Activated CD4-positive, alpha-beta T cell treated with anti-CD3 and anti-CD28 coated beads, Interleukin-2, amount 10 ng/mL, durations not matched to agents 24 days and 14 days (primary cell): ENCODE measurements around the gene NUDT13. TPM values are rescaled to one million over a fixed set of nuclear protein-coding genes. Genes with fewer than 3 reads are reported as not detected.

Experiments
- DNase-seq: peaks from one replicate; pipeline ENCODE4 v3.0.0; 2022
- H3K27ac Mint-ChIP-seq: one replicate; pipeline ENCODE4 v1.8.0; 2022; ENCODE audit warnings: mild to moderate bottlenecking, mixed read lengths
- H3K27me3 Mint-ChIP-seq: one replicate; pipeline ENCODE4 v1.8.0; 2022; ENCODE audit warnings: mixed read lengths
- H3K36me3 Mint-ChIP-seq: one replicate; pipeline ENCODE4 v1.8.0; 2022; ENCODE audit warnings: low read depth, mild to moderate bottlenecking, mixed read lengths
- H3K4me1 Mint-ChIP-seq: one replicate; pipeline ENCODE4 v1.8.0; 2021; ENCODE audit warnings: mixed read lengths
- H3K4me3 Mint-ChIP-seq: one replicate; pipeline ENCODE4 v1.8.0; 2022; ENCODE audit warnings: mild to moderate bottlenecking, moderate library complexity, mixed read lengths
- H3K9me3 Mint-ChIP-seq: one replicate; pipeline ENCODE4 v1.8.0; 2021; ENCODE audit warnings: mixed read lengths
- intact Hi-C: fragments of 100-400 bp; cut with micrococcal nuclease; formaldehyde crosslinking; loops from one replicate; pipeline ENCODE4 v1.15.1; 2023
- total RNA-seq: library from RNA; stranded (reverse); gene quantifications from 2 replicates; pipeline ENCODE4 v1.2.3, GENCODE V29; 2022

NUDT13 gene
- total RNA-seq: 0.80 and 0.91 TPM in 2 replicates

DNA sequence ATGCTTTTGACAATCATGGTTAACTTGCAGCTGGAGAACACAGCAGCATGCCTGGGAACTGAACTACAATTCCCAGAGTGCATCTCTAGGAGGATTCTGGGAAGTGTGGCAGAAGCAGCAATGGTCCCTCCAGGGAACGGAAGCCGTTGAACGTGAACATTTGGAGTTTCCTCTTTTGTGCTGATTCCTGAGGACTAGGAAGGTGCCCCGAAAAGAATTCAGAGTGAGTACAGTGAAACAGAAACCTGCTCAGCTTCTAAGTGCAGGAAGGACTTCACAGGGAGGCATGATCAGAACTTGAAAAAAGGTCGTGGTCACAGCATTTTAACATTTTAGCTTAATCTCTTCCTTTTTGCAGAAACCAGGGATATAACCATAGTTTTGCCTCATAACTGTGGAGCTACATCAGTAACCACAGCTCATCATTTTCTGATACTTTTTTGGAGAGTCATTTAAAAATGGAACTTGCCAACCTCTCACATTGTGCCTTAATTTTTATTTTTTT, at the start of gene NUDT13:
Gene NUDT13 (plus strand): TSS at position 111 of the 505 bp plus-strand sequence. CDS start 3,911 bp downstream, outside the sequence.
- peaks cover 15% of the 10 kb centered on the region for H3K4me1 Mint-ChIP-seq
- H3K4me3 Mint-ChIP-seq: peak within 1 kb of the TSS; percentile 78
- peaks cover 35% of the 10 kb centered on the region for H3K36me3 Mint-ChIP-seq
- H3K27ac Mint-ChIP-seq: peak within 1 kb of the TSS; percentile 82
- intact Hi-C loops: loop anchor here (1.0 kb wide), 1 partner anchor 14 kb away; the partner anchor contains the start of gene P4HA1
- H3K9me3 Mint-ChIP-seq: peaks cover 8% of the 10 kb centered on the region
- no peaks in the 10 kb centered on the region for H3K27me3 Mint-ChIP-seq
- DNase-seq: peak; percentile 86

DNA sequence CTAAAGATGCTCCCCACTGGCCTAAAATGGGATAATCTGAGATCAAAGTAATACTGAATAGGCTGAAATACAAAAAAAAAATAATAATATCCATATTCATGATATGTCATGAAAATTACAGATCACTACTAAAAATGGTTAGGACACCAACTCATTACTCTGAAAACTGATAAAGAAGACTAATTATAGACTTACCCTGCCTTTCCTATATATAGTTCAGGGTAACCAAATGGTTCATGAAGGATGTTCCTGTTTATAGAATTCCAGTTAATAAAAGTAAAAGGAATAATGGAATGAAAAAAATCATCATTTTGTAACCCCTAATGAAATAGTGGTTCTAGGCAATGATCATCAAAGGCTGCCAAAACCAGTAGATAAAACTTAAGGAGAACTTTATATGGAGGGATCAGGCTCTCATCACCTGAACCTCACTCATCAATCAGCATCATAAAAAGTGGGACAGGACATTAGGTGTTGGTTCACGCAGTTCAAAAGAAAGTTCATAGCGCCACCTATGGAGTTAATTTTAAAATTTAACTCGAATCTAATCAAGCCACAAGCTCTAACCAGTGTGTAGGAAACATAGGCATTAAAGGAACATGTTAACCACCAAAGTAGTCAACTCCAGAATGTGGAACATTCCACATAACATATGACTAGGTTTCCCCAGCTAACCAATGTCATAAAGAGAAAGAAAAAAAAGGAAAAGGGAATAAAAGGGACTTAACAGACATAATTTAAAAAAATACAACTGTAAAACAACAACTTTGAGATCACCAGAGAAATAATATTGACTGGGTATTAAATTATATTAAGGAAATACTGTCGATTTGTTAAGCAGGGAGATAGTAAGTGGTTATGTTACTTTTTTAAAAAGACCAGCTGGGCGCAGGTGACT, 49.3 kb upstream of the NUDT13 start:
- peaks cover 49% of the 10 kb centered on the region for H3K36me3 Mint-ChIP-seq
- intact Hi-C loops: loop anchor here (1.0 to 5.0 kb wide), 5 partner anchors 36 to 697 kb away; partner anchors contain the start of genes MCU and P4HA1
- no peak for DNase-seq
- peaks cover 21% of the 10 kb centered on the region for H3K4me1 Mint-ChIP-seq
- no peaks in the 10 kb centered on the region for H3K9me3 Mint-ChIP-seq
- peak overlapping the region; percentile 80 for H3K27ac Mint-ChIP-seq
- no peak overlapping the region for H3K4me3 Mint-ChIP-seq
- no peaks in the 10 kb centered on the region for H3K27me3 Mint-ChIP-seq

- Mint-ChIP-seq H3K27me3 (no peaks in the 10 kb centered on the region), H3K9me3 (no peaks in the 10 kb centered on the region), H3K27ac (no peak overlapping the region), H3K36me3 (peaks cover 52% of the 10 kb centered on the region), H3K4me1 (peaks cover 21% of the 10 kb centered on the region), H3K4me3 (no peak overlapping the region)
- intact Hi-C loops: loop anchor here (1.0 to 5.0 kb wide), 5 partner anchors 35 to 697 kb away; partner anchors contain the start of genes MCU and P4HA1
- no peak for DNase-seq
These were observed 48.5 kb upstream of the NUDT13 start for GRCh38 chr10:73061743-73062142.

- Mint-ChIP-seq H3K4me3 (no peak overlapping the region), H3K4me1 (peaks cover 12% of the 10 kb centered on the region), H3K27me3 (no peaks in the 10 kb centered on the region), H3K27ac (no peak overlapping the region), H3K36me3 (peaks cover 57% of the 10 kb centered on the region), H3K9me3 (no peaks in the 10 kb centered on the region)
- no peak for DNase-seq
- intact Hi-C loops: no loop called here
These were observed 44.8 kb upstream of the NUDT13 start for GRCh38 chr10:73065441-73065840.

DNA sequence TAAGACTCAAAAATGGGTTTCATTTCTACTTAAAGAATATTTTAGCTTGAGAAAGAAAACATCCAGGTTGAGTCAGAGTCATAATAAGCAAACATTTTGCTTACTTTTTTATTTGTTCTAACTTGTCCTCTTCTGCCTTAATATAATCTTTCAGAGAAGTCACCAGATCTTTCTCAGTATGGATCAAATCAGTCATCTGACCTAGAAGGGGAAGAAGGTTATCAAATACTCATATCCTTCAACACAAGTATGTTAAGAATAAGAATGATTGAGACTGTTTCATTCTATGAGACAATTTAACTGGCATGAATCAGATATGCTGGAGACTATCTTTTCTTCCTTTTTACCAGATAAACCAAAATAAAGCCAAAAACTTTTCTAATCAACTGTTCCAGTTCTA, 36.6 kb upstream of the NUDT13 start:
- DNase-seq: no peak
- no peak overlapping the region for H3K4me3 Mint-ChIP-seq
- no peaks in the 10 kb centered on the region for H3K27me3 Mint-ChIP-seq
- peaks cover 12% of the 10 kb centered on the region for H3K4me1 Mint-ChIP-seq
- peaks cover 55% of the 10 kb centered on the region for H3K36me3 Mint-ChIP-seq
- intact Hi-C loops: no loop called here
- no peaks in the 10 kb centered on the region for H3K9me3 Mint-ChIP-seq
- peak overlapping the region; percentile 58 for H3K27ac Mint-ChIP-seq

- peaks cover 18% of the 10 kb centered on the region for H3K4me1 Mint-ChIP-seq
- H3K27ac Mint-ChIP-seq: no peak overlapping the region
- H3K36me3 Mint-ChIP-seq: peaks cover 49% of the 10 kb centered on the region
- intact Hi-C loops: no loop called here
- DNase-seq: no peak
- H3K4me3 Mint-ChIP-seq: no peak overlapping the region
- H3K9me3 Mint-ChIP-seq: no peaks in the 10 kb centered on the region
- H3K27me3 Mint-ChIP-seq: no peaks in the 10 kb centered on the region
These were observed 34.4 kb upstream of the NUDT13 start for GRCh38 chr10:73075829-73076228.

DNA sequence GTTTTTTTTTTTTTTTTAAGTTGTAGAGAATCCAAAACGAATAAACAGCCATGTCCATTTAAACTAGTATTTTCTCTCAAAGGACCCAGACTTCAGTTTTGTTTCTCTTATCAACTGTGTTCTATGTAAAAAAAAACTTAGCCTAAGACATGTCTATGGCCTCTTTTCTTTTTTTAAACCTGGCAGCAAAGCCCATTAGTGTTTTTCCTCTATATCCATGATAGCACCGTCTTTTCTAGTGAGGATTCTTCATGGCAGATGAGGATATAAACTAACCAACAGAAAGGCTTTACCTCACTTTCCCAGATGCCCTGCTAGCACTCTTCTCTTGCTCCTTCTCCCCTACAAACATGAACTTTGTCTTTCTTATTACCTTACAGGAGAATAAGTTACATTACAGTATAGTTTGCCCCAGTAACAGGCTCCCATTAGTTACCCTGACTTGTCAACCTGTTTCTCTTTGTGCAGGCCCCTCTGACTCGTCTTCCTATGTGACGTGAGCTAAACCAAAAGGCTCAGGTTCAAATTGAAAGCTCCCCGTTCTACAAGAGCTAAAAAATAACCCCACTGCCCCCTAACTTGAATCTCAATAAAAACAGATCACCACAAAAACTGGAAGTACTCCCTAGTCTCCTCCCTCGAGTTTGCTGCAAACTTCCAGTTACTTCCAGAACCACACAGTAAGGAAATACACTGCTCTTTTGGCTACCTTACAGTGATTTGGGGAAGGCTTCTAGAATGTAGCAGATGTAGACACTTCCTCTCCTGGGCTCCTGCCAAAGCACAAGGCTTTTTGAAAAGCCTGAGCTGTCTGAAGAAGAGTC, 33.7 kb upstream of the NUDT13 start:
- no peaks in the 10 kb centered on the region for H3K27me3 Mint-ChIP-seq
- peak overlapping the region; percentile 84 for H3K27ac Mint-ChIP-seq
- intact Hi-C loops: no loop called here
- DNase-seq: peak; percentile 65
- H3K4me1 Mint-ChIP-seq: peaks cover 18% of the 10 kb centered on the region
- H3K9me3 Mint-ChIP-seq: no peaks in the 10 kb centered on the region
- H3K36me3 Mint-ChIP-seq: peaks cover 45% of the 10 kb centered on the region
- H3K4me3 Mint-ChIP-seq: peak overlapping the region; percentile 63

GRCh38 chr10:73079779-73080541, 30.3 kb upstream of the NUDT13 start:
- peaks cover 36% of the 10 kb centered on the region for H3K36me3 Mint-ChIP-seq
- DNase-seq: peak; percentile 54
- no peaks in the 10 kb centered on the region for H3K27me3 Mint-ChIP-seq
- intact Hi-C loops: no loop called here
- H3K27ac Mint-ChIP-seq: no peak overlapping the region
- peaks cover 4% of the 10 kb centered on the region for H3K9me3 Mint-ChIP-seq
- H3K4me3 Mint-ChIP-seq: no peak overlapping the region
- peaks cover 30% of the 10 kb centered on the region for H3K4me1 Mint-ChIP-seq

- peaks cover 29% of the 10 kb centered on the region for H3K36me3 Mint-ChIP-seq
- intact Hi-C loops: no loop called here
- no peaks in the 10 kb centered on the region for H3K27me3 Mint-ChIP-seq
- H3K4me3 Mint-ChIP-seq: no peak overlapping the region
- H3K4me1 Mint-ChIP-seq: peaks cover 23% of the 10 kb centered on the region
- no peak overlapping the region for H3K27ac Mint-ChIP-seq
- peaks cover 4% of the 10 kb centered on the region for H3K9me3 Mint-ChIP-seq
- DNase-seq: no peak
These were observed 27.0 kb upstream of the NUDT13 start for GRCh38 chr10:73083221-73083620.

DNA sequence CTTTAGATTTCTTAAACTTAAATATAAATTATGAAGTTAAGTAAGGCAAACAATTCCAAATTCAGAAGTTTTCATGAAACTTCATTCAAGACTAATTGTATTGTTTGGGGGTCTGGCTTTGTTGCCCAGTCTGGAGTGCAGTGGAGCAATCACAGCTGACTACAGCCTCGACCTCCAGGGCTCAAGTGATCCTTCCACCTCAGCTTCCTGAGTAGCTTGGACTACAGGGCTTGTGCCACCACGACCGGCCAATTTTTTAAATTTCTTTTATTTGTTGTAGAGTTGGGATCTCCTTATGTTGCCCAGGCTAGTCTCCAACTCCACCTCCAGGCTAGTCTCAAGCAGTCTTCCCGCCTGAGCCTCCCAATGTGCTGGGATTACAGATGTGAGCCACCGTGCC, 26.0 kb upstream of the NUDT13 start:
- Mint-ChIP-seq H3K4me3 (no peak overlapping the region), H3K9me3 (peaks cover 4% of the 10 kb centered on the region), H3K36me3 (peaks cover 30% of the 10 kb centered on the region), H3K4me1 (peaks cover 29% of the 10 kb centered on the region), H3K27ac (no peak overlapping the region), H3K27me3 (no peaks in the 10 kb centered on the region)
- intact Hi-C loops: no loop called here
- DNase-seq: peak; percentile 27

GRCh38 chr10:73086816-73087215, 23.4 kb upstream of the NUDT13 start:
- no peaks in the 10 kb centered on the region for H3K27me3 Mint-ChIP-seq
- peaks cover 25% of the 10 kb centered on the region for H3K36me3 Mint-ChIP-seq
- H3K27ac Mint-ChIP-seq: no peak overlapping the region
- no peak overlapping the region for H3K4me3 Mint-ChIP-seq
- peaks cover 4% of the 10 kb centered on the region for H3K9me3 Mint-ChIP-seq
- intact Hi-C loops: no loop called here
- H3K4me1 Mint-ChIP-seq: peaks cover 28% of the 10 kb centered on the region
- DNase-seq: no peak

DNA sequence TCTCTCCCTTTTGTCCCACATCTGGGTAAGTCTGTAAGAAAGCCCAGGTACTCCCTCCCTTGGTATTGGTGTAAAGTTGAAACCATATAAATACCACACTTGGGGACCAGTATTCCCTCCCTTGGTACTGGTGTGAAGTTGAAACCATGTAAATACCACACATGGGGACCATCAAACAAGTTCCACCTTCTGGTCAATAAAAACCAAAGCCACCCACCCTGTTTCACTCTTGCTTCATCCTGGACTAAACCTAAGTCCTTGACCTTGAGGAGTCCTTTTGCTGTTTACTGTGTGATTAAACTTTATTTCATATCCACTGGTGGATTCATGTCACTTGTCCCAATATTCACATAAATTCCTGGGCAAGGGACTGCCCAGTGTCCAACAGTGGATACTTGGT, 22.0 kb upstream of the NUDT13 start:
- Mint-ChIP-seq H3K4me1 (peaks cover 26% of the 10 kb centered on the region), H3K4me3 (no peak overlapping the region), H3K36me3 (peaks cover 25% of the 10 kb centered on the region), H3K9me3 (peaks cover under 1% of the 10 kb centered on the region), H3K27me3 (no peaks in the 10 kb centered on the region), H3K27ac (peak overlapping the region; percentile 29)
- peak; percentile 40 for DNase-seq
- intact Hi-C loops: no loop called here

- Mint-ChIP-seq H3K4me1 (peaks cover 43% of the 10 kb centered on the region), H3K9me3 (no peaks in the 10 kb centered on the region), H3K4me3 (peak overlapping the region; percentile 59), H3K36me3 (peaks cover 32% of the 10 kb centered on the region), H3K27me3 (no peaks in the 10 kb centered on the region), H3K27ac (no peak overlapping the region)
- DNase-seq: peak; percentile 45
- intact Hi-C loops: loop anchor here (10.0 kb wide), 1 partner anchor 68 kb away; no protein-coding TSS in a partner anchor
These were observed 17.4 kb upstream of the NUDT13 start for GRCh38 chr10:73092830-73093229.
